OCI-LY7 (cell line): ENCODE data around the gene TRIP10.

ENCODE experiments used
- EZH2phosphoT487 ChIP-seq: fragments of 200-600 bp; sonication (generic); IDR thresholded peaks from 2 replicates; pipeline ENCODE4 v1.6.1; 2018; ENCODE audit warnings: low read depth, borderline replicate concordance, mild to moderate bottlenecking, mixed run types, antibody characterized with exemption, low read length, moderate library complexity, mixed read lengths
- TF ChIP-seq, protein P1 (sequence below): fragments of 200-600 bp; sonication (generic); conservative IDR thresholded peaks from 2 replicates; pipeline ENCODE4 v1.5.1; 2014; ENCODE audit warnings: mild to moderate bottlenecking, antibody characterized with exemption, low read length, moderate library complexity, mixed read lengths

DNA sequence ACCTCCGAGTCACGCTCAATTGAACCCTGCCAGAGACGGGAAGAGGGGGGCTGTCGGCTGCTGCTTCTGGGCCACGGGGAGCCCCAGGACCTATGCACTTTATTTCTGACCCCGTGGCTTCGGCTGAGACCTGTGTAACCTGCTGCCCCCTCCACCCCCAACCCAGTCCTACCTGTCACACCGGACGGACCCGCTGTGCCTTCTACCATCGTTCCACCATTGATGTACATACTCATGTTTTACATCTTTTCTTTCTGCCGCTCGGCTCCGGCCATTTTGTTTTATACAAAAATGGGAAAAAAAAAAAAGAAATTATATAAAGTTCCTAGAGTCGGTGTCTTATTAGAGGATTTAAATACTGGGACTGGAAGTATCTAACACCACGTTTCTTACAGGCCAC is 11.7 kb downstream of the TRIP10 start:
- TF ChIP-seq, protein P1, sequence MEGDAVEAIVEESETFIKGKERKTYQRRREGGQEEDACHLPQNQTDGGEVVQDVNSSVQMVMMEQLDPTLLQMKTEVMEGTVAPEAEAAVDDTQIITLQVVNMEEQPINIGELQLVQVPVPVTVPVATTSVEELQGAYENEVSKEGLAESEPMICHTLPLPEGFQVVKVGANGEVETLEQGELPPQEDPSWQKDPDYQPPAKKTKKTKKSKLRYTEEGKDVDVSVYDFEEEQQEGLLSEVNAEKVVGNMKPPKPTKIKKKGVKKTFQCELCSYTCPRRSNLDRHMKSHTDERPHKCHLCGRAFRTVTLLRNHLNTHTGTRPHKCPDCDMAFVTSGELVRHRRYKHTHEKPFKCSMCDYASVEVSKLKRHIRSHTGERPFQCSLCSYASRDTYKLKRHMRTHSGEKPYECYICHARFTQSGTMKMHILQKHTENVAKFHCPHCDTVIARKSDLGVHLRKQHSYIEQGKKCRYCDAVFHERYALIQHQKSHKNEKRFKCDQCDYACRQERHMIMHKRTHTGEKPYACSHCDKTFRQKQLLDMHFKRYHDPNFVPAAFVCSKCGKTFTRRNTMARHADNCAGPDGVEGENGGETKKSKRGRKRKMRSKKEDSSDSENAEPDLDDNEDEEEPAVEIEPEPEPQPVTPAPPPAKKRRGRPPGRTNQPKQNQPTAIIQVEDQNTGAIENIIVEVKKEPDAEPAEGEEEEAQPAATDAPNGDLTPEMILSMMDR = no peak
- TF ChIP-seq EZH2phosphoT487 = no peak
